WTC11 (cell line): ENCODE data around the gene SDCCAG8.

Source experiments
- CTCF ChIP-seq: fragments of 200-600 bp; IDR thresholded peaks from 2 replicates; pipeline ENCODE4 v1.8.0; 2022; ENCODE audit warnings: antibody characterized with exemption
- NFYB ChIP-seq: sonication (generic); formaldehyde crosslinking; conservative IDR thresholded peaks from 2 replicates; pipeline ENCODE4 v1.8.0; 2022; ENCODE audit warnings: low read depth, missing genetic modification reagents
- PRDM15 ChIP-seq: sonication (generic); formaldehyde crosslinking; IDR thresholded peaks from 2 replicates; pipeline ENCODE4 v1.8.0; 2022; ENCODE audit warnings: missing genetic modification reagents
- PREB ChIP-seq: sonication (generic); formaldehyde crosslinking; IDR thresholded peaks from 2 replicates; pipeline ENCODE4 v1.8.1; 2022; ENCODE audit warnings: mild to moderate bottlenecking, missing genetic modification reagents, moderate library complexity, borderline replicate concordance
- USF2 ChIP-seq: sonication (generic); formaldehyde crosslinking; IDR thresholded peaks from 2 replicates; pipeline ENCODE4 v1.8.1; 2023; ENCODE audit warnings: mild to moderate bottlenecking, missing genetic modification reagents, moderate library complexity
- ZBTB43 ChIP-seq: sonication (generic); formaldehyde crosslinking; IDR thresholded peaks from 2 replicates; pipeline ENCODE4 v1.8.1; 2023; ENCODE audit warnings: mild to moderate bottlenecking, missing genetic modification reagents

GRCh38 chr1:243367314-243367713 lies 111.5 kb downstream of the SDCCAG8 start:
- TF ChIP-seq ZBTB43 (CRISPR knock-in tag) (no peak), USF2 (CRISPR knock-in tag) (no peak), CTCF (no peak), PRDM15 (CRISPR knock-in tag) (no peak), PREB (no peak), NFYB (no peak)
